HG03139 (cell line): ENCODE measurements around the gene D2HGDH.
"Not testable (repeated sequence)": the region's sequence is repeated elsewhere in the genome, so short reads cannot be mapped to it uniquely, and the experiment has no call there.

Experiments
- ATAC-seq: cut with Tn5 transposase; IDR thresholded peaks from one replicate; pipeline ENCODE4 v1.9.1; 2021; ENCODE audit not compliant: unreplicated experiment

The D2HGDH gene

GRCh38 chr2:241791385-241791784, 57.0 kb downstream of the D2HGDH start:
- ATAC-seq, result not testable (repeated sequence)

- no peak for ATAC-seq
Measured at GRCh38 chr2:241793385-241793784, 59.0 kb downstream of the D2HGDH start.

- ATAC-seq, result no peak
Measured at GRCh38 chr2:241794250-241794823, 59.9 kb downstream of the D2HGDH start.

GRCh38 chr2:241795021-241795999, 60.9 kb downstream of the D2HGDH start:
- no peak for ATAC-seq

- no peak for ATAC-seq
Measured at GRCh38 chr2:241796209-241796608, 61.8 kb downstream of the D2HGDH start.

- no peak for ATAC-seq
Measured at GRCh38 chr2:241796610-241797138, 62.2 kb downstream of the D2HGDH start.

- ATAC-seq, result no peak
Measured at GRCh38 chr2:241797441-241798080, 63.1 kb downstream of the D2HGDH start.

GRCh38 chr2:241798081-241798630, 63.7 kb downstream of the D2HGDH start:
- no peak for ATAC-seq

GRCh38 chr2:241798631-241799521, 64.4 kb downstream of the D2HGDH start:
- ATAC-seq, result no peak

- ATAC-seq, result no peak
Measured at GRCh38 chr2:241799522-241800197, 65.2 kb downstream of the D2HGDH start.

GRCh38 chr2:241800198-241800903, 65.9 kb downstream of the D2HGDH start:
- ATAC-seq, result not testable (repeated sequence)

- no peak for ATAC-seq
Measured at GRCh38 chr2:241801611-241802420, 67.4 kb downstream of the D2HGDH start.

GRCh38 chr2:241802421-241803318, 68.2 kb downstream of the D2HGDH start:
- ATAC-seq, result no peak

GRCh38 chr2:241803387-241804325, 69.2 kb downstream of the D2HGDH start:
- no peak for ATAC-seq

GRCh38 chr2:241804326-241805229, 70.1 kb downstream of the D2HGDH start:
- no peak for ATAC-seq
